Measurements from ENCODE around the gene SLC35B2.

SLC35B2 gene

DNA sequence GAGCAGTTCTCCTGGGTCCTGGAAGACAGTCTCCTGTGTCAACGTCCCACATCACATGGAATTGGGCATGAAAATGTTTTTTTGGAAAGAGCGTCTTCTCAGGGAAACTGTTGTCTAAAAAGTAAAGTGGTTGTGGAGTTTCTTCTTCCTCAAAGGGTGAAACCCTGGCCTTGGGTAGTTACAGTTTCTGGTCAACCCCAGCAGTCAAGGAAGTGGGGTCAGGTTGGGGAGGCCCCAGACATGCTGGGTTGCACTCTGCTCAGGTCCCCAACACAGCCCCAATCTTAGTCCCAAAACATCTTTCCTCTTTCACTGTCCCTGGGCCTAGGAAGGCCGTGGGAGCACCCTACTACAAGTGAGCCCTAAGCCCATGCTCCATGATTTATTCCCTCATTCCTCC, 9.0 kb upstream of the SLC35B2 start:
- no peak for DNase-seq

DNA sequence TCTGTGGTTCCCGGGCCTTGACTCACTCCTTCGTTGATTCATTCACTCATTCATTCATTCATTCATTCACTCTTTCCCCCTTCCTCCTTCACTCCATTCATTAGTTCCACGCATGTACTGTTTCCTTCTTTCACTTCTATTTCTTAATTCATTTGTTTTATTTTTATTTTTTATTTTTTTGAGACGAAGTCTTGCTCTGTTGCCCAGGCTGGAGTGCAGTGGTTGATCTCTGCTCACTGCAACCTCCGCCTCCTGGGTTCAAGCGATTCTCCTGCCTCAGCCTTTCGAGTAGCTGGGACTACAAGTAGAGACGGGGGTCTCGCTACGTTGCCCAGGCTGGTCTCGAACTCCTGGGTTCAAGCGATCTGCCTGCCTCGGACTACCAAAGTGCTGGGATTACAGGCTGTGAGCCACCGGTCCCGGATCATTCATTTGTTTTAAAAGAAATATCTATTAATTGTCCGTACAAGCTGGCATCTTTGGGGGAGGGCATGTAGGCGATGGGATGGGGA, 8.4 kb upstream of the SLC35B2 start:
- DNase-seq = no peak

DNA sequence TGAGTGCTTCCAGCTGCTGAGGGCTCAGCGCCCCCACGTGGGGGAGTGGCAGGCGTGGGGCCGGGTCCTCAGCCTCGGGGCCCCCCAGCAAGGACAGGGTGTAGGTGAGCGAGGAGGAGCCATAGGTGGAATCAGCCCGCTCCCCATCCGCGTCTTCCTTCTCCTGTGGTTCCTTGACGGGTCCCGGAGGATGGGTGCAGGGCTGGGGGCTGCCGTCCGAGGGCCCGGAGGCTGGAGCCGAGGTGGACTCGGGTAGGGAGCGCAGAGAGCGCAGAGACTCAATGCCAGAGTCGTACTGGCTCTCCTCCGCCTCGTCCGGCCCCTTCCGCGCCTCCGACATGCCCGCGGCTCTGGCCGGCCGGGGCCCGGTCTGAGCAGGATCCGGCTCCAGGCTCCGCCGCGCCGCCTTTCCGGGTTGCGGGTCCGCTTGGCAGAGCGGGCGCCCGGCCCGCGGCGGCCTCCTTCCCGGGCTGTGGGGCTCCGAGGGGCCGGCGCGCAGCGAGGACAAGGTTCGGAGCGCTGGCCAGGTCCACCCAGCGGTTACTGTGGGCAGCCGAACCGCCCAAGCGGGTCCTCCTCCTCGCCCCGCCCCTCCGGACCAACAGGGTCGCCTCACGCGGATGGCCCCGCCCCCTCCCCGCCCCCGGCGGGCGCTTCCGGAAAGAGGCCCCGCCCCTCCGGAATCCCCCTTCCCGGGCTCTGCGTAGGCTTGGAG, 7.8 kb upstream of the SLC35B2 start, which contains the start of gene NFKBIE:
TSS of gene NFKBIE (minus strand) at position 545 of the 715 bp plus-strand sequence. CDS start at position 340, 205 bp downstream.
- DNase-seq = peak; percentile 81

DNA sequence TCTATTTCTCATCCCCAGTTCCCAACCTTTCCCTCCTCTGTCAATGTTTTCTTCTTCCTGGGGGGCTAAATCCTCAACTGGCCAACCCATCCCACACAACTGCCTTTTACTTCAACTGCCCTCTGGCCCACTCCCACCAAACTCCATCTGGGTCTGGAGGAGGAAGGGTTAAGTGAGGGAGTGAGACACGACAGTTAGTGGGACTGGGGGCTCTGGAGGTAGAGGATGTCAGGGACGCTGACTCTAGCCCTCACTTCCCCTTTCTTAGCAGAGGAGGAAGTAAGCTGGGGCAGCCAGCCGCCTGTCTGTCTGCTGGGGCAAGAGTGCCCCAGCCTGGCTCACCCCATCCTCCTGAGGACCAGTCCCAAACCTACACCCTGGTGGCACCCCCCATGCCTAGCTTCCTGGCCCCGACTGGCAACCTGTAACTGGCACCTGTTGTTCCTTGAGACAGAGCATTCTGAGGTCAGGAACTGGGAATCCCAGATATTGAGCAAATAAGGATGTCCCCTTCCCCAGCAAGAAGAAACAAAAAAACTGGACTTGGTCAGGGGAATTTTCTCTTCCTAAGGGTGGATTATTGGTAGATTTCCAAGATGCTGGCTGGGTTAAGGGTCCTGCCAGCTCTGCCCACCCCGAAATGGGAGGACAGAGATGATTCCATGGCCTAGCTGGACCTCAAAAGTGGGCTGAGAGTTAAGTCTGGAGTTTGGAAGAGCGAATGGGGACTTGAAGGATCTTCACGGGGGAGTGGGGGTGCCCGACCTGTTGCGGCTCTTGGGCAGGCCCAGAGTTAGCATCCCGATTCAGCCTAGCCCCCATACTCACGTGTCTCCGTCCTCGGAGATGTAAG, 7.1 kb upstream of the SLC35B2 start:
- no peak for DNase-seq

DNA sequence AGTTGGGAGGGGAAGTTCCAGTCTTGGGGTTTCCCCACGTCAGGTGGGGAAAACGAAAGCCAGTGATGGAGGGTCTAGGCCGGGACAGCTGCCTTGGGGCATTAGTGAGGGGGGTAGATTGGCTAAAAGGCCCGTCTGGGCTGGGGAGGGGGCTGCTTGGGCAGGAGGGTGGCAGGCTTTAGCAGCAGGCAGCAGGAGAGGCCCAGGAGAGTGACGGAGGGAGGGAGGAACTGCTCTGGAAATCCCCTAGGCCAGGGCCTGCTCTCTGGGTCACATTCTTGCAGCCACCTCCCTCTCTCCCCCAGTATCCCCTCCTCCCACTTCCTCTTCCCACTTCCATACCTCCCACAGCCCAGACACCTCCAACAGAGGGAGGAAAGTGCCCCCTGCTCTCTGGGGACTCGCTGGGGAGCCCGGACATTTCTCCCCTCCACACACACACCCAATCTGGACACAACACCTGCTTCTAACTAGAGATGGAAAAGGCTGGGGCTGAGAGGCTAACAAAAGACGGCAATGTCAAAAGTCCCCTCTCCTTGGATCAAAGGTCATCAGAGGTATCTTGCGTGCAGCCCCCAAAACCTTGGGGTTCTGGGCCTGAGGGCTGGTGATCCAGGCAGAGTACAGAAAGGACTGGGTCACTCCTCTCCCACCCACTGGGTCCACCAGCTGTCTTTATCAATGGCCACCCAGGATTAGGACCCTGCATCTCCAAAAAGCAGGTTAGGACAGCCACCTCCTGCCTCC, 6.2 kb upstream of the SLC35B2 start:
- no peak for DNase-seq

DNA sequence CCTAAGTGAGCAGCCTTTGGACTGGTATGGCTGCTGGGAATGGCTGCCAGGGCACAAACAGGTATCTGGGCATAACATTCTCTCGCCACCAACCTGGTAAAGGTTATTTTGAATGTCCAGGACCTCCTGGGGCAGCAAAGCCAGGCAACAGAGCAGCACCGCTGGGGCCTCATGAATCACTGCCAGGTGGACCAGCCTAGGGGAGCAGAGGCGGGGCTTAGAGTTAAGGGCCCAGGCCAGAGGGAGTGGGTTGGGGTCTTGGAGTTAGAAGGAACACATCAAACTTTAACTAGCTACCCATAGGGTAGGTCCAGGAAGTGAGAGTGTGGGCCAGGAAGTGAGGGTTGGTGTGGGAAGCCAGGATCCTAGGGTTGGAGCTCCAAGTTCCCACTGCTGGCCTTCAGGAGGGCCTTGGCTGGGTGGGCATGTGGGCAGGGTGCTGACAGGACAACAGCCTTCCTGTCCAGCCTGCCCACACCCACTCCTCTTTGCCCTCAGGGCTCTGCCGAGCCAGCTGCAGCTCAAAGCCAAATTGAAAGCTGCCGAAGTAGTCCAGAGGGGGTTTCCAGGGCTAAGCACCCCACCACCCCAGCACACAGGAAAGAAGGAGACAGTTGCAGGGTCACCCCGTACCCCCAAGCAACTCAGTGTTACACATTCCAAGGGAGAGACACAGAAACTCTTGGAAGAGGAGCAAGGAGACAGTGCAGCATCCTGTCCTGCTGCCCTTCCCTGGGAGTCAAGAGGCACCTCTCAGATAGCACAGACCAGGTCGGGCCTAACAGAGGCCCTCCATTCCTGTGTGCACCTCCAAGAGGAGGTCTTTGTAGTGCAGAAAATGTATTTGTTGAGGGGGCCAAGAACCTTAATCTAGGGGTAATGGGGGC, 5.4 kb upstream of the SLC35B2 start:
- DNase-seq = no peak

DNA sequence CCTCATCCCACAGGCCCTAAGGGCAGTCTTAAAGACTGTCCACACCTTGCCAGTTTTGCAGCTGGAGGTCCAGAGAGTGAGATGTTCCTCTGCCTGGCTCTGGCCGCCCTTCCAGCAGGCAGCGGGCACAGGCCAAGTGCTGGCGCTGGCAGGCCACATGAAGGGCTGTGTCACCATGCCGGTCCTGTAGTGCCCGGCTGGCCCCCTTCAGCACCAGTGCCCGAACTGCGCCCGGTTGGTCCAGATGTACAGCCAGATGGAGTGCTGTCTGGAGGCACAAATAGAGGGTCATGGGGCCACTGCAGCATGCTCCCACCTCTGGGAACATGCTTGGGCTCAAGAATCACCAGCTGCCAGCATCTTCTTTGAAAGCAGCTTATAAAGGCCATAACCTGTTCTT, 4.3 kb upstream of the SLC35B2 start:
- no peak for DNase-seq

DNA sequence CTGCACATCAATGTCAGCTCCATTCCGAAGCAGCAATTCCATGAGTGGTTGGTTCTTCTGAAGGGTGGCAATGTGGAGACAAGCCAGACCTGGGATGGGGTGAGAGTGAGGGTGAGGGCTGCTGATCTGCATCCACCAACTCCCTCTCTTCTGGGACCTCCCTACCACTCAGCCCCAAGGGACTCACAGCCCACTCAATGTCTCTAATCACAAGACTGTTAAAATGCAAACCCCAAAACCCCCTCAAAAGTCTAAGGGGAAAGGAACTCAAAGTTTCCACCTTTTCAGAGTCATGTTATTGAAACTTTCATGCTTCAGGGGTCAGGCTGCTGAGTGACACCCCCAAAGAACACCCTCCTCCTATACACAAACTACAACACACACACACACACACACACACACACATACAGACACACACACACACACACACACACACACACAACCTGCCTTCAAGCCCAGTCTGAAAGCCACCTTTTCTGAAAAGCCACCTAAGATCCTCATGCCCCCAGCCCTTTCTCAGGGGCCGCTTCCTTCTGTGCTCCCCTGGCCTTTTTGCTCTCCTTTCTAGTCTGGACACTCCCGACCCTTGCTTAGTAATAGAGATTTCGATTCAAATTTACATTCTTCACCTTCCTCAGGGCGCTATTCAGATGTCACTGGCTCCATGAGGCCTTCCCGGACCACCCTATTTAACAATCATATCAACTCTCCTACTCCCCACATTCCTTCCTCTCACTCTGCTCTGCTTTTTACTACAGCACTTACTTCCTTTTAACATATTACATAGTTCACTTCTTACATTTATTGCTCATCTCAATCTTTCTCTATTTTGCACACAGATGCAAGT, 3.3 kb upstream of the SLC35B2 start:
- no peak for DNase-seq

DNA sequence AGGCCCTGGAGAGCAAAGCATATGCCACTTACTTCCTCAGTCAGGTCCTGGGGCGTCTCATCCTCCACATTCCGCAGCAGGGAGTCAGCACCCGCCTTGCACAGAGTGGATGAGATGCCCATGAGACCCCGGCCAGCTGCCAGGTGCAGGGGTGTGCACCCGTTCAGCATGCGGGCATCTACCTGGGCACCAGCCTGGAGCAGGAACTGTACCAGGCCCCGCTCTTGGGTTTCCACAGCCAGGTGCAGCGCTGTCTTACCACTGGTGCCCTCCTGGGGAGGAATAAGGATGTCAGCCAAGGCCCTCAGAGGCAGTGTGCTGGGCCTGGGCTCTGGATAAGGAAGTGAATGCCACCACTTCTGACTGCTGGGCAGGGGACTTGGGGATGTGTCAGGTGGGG, 2.7 kb upstream of the SLC35B2 start:
- no peak for DNase-seq

DNA sequence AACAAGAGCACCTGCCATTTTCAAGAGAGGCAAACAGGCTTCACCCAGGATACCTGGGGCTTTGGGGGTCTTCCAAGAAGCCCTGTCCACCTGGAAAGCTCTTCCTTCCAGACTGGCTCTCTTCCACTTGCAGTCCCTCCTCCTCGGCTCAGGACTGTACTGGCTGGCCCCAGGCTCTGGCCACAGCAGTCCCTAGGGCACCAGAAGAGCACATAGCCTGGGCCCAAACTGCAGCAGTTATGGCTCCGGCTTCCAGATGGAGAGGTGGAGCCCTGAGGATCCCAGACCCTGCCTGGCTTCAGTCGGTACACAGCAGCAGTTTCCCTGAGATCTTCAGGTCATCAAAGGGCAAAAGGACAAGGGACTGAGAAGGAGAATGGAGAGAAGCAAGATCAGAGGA, 1.6 kb upstream of the SLC35B2 start:
- no peak for DNase-seq

DNA sequence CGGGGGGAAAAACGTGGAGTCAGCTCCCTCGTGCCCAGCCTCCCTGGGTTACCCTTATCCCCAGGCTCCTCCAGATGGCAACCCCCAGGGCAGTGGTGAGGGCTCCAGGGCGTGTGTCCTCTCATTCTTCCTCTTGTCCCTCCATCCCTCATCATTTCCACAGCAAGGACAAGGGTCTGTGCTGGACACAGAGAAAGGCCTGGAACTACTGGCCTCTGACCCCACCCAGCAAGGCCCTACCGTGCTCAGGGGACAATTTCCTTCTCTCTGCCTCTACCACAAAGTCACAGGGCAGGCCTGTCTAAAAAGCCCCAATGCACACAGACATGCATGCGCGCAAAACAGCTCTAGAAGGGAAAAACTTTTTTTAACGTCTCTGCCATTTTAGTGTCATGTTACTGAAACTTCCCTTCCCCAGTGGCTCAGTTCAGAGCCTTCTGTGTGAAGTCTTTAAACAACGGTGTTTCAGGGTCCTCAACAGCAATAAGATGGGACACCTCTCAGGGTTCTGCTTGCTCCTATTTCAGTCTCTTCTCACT, 1.1 kb upstream of the SLC35B2 start:
- DNase-seq = no peak

DNA sequence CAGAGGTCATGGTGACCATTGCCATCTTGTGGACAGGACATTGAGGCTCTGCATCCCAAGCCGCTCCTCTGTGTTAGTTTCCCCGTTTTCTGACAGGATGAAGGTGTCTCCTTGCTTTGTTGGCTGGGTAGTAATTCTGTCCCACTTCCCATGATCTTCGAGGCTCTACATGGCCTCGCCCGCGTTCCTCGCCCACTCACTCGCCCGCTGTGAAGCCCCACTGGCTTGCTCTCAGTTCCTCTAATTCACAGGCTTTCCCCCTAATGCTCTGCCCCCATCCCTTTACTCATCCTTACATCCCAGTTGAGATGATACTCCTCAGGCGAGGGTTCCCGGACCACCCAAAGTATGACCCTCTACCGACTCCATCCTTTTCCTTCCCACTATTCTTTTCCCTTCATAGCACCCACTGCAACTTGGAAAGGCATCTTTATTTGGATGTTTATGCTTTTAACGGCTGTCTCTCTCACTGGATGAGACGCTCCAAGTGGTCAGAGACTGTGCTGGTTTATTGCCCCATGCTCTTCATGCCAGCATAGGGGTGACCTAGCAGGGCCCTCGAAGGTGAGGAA, 511 bp upstream of the SLC35B2 start:
- no peak for DNase-seq

DNA sequence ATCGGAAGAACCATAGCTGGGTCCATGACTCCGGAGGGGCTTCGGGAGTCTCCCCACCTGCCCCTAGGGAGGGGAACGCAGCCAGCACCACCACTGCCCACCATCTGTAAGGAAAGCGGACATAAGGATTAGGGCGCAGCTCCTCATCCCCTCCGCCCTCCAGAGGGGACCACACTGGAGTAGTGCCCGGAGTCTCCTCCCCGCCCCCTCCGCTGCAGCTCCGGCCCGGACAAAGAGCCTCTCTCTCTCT, 628 bp downstream of the SLC35B2 start:
- DNase-seq = no peak

DNA sequence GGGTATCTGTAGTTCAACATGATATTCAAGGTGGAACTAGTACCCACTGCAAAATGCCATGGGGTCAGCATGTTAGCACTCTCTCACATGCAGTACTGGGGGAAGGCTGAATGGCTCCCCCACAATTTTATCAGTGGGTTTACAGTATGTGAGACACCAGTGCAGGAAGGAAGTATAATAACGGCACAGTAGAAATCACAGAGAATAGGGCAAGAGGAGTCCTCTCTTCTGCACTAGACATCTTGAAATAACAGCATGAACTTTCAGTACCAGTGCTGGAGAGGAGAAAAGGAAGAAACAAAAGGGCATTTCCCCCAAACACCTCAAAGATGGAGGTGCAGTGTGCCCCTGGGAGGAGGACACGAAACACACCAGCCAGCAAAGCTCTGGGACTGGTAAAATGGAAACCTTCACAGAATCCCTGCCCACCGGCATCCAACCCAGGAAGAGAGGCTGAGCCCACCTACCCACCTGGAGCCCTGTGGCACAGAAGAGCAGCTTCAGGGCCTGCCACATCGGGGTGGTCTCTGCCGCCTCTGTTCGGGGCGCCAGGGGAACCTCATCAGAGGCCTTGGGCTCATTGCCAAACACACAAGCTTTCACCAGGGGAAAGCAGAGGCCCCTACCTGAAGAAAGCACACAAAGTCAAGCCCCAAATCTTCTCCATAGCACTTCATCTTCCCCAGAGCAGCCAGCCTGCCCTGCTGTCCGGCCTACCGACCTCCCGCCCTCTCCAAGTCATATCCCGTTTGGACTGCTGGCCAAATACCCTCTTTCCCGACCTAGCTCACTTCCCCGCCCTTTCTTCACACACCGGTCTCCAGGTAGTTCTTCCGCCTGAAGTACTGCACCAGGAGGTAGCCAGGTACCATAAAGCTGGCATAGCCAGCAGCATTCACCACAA, 1.2 kb downstream of the SLC35B2 start:
- no peak for DNase-seq

DNA sequence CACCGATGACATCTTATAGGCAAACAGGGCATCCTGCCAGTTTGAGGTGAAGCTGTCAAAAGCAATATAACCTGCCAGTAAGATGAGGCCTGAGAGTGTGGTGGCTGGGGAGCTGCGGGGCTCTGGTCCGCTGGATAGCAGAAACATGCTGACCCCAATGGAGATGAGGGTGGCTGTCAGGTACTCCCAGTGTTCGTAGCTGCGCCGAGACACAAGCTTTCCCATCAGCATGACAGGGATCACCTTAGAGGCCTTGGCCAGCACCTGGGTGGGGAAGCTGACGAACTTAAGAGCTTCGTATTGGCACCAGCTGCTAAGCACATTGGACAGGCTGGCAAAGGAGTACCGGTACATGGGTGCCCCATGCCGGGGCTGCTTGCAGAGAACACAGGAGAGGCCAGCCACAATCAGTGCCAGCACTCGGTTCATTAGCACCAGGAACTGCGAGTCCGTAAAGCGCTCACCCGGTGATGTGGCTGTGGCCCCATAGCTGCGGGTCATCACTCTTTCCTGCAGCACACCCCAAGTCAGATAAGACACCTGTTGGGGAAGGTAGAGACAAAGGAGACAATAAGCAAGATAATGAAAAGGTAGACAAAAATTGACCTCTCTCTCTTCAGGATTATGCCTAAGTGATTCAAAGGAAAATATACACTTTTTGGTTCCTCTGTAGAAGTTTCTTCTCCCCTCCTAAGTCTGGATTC, 2.1 kb downstream of the SLC35B2 start:
- DNase-seq = no peak

DNA sequence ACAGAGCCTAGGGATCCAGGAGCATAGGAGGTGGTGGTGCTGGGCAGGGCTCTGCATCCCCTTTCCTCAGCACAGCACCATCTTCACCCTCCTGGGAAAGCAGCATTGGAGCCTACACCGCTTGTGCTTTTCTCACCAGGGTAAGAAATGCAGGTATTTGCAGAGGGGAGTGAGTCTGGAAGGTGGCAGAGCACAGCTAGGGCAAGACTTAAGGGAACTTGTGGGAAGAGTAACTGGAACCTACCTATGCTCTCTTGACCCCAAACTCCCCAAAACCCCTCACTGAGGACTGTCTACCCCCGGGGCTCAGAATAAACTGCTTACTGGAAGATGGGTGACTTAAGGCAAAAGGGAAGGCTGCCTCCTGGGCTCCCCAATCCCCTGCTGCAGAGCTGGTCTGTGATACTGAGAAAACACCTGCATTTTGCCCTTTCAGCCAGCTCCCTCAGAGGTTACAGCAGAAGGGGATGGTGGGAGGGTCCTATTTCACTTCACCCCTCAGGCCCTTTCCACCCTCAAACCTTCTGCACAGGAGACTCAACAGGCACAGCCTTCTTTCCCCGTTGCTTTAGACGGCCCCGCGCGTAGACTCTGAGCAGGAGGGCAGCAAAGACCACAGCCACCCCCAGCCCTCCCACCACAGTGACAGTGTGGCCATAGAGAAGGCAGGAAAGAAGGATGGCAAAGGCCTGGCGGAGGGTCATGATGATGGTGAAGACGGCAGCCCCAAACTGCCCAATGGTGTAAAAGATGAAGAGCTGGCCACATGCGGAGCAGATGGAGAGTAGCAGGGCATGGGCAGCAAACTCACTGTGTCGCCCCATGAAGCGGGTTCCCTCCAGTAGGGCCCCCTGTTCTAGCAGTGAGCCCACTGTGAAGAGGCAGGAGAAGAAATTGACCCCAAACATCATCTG, 2.9 kb downstream of the SLC35B2 start:
- no peak for DNase-seq

DNA sequence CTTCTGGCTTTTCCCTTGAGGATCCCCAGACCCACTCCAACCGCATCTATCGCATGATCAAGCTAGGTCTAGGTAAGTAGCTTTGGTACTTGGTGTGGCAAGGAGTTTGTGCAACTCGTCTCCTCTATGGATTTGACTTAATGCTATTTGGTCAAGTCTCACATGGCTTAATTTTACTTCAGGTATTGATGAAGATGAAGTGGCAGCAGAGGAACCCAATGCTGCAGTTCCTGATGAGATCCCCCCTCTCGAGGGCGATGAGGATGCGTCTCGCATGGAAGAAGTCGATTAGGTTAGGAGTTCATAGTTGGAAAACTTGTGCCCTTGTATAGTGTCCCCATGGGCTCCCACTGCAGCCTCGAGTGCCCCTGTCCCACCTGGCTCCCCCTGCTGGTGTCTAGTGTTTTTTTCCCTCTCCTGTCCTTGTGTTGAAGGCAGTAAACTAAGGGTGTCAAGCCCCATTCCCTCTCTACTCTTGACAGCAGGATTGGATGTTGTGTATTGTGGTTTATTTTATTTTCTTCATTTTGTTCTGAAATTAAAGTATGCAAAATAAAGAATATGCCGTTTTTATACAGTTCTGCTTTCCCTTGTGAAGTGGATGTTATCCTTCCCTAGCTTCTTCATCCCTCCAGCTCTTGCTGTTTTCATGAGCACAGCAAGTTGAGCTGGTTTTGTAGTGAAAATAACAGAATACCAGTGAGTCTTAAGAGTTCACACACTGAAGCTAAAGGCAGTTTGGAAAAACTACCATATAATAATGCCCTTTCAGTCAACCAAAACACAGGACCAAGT, 3.8 kb downstream of the SLC35B2 start:
- DNase-seq = no peak

All from NCI-H526 treated with DMSO at 0.1 percent for 48 hours (cell line).